Measurements from ENCODE around the gene PJA1.

DNA sequence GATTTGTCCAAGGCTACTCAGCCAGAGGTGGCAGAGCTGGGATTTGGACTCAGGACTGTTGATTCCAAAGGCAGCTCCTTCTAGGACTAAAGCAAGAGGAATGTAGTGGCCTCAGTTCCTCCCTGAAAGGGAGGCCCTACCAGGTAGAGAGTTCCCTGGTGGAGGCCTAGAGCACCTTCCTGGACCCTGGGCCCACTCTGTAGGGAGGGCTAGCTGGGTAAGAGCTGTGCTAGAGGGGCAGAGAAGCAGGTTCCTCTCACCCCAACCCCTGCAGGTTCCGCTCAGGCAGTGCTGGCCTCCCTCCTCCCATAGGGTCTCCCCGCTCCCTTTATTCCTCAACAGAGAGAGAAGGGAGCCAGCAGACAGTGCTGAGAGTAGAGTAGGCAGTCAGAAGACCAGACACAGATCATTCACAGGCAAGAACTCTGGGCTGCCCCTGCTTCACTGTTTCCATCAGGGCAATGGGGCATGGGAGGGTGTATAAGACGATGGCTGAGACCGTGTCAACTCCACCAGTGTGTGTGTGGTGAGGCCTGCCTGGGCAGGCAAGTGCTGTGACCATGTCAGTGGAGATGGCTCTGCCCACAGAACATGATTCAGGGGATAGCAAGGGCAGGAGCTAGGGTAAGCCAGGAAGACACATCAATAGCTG lies 12.4 kb upstream of the PJA1 start:
- no peak for TF ChIP-seq POLR2AphosphoS5 (IDR thresholded peaks at IDR 0.05)
- TF ChIP-seq CTCF (IDR thresholded peaks at IDR 0.05 in 8 of 11, conservative IDR thresholded peaks at IDR 0.05 in 3 of 11): no peak
- TF ChIP-seq POLR2A (IDR thresholded peaks at IDR 0.05): no peak
